Fibroblast of gingiva (primary cell): ENCODE data around the gene OR1G1.
"Not testable (repeated sequence)": the region's sequence is repeated elsewhere in the genome, so short reads cannot be mapped to it uniquely, and the experiment has no call there.

Experiments
- DNase-seq: peaks from one replicate; pipeline ENCODE4 v3.0.0-alpha.2; 2011; ENCODE audit warnings: low read depth

Gene OR1G1

GRCh38 chr17:3127451-3127850 lies at the start of gene OR1G1:
Gene OR1G1, minus strand, starts transcription at chr17:3127551. Its CDS starts 0 bp downstream, at chr17:3127551.
- DNase-seq, result no peak

- no peak for DNase-seq
Observed at GRCh38 chr17:3167574-3167973, 40.2 kb upstream of the OR1G1 start.

- DNase-seq, result no peak
Observed at GRCh38 chr17:3157218-3157617, 29.9 kb upstream of the OR1G1 start.

- DNase-seq, result not testable (repeated sequence)
Observed at GRCh38 chr17:3137494-3137893, 10.1 kb upstream of the OR1G1 start.

- no peak for DNase-seq
Observed at GRCh38 chr17:3104322-3104721, 23.0 kb downstream of the OR1G1 start, which contains the start of gene OR1D2. Gene OR1D2, minus strand, starts transcription at chr17:3104422. Its CDS starts 11,426 bp downstream, at chr17:3092996.
